ENCODE measurements around the gene RABEPK. TPM values are rescaled to one million over a fixed set of nuclear protein-coding genes. Genes with fewer than 3 reads are reported as not detected.
"Not testable (repeated sequence)": the region's sequence is repeated elsewhere in the genome, so short reads cannot be mapped to it uniquely, and the experiment has no call there.

The RABEPK gene
- total RNA-seq, 1 experiment from 2014 or later: 43.6 TPM

DNA sequence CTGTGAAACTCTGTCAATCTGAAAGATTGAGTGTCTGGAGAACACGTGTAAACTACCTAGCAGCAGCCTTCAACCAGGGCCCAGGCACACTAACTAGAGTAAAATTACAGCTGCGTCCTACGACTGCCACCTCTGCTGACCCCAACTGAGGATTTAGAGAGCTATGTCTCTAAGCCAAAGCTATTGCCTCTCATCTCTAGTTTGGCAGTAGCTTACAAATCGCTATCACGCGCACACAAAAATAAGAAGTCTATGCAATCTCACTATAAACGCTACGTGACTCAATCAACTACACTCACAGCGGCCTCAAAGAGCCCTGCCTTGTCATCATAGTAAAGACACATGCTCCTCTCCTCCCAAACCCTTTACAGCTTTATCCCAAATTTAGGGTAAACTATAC is 19.5 kb upstream of the RABEPK start:
- no peaks in the 10 kb centered on the region for H3K9me3 ChIP-seq (ENCODE audit: low read depth, low read length, poor library complexity, severe bottlenecking)
- H3K36me3 ChIP-seq (ENCODE audit: insufficient read depth, low read length, poor library complexity, severe bottlenecking): no peaks in the 10 kb centered on the region
- no peak overlapping the region for H3K4me3 ChIP-seq (ENCODE audit: low read depth, low read length, poor library complexity, severe bottlenecking)
- intact Hi-C loops (cut with micrococcal nuclease; ENCODE audit: unreplicated experiment): no loop called here
- no peak for DNase-seq (ENCODE audit: low spot score)
- H3K4me1 ChIP-seq (ENCODE audit: insufficient read depth, low read length, poor library complexity, severe bottlenecking): peaks cover 19% of the 10 kb centered on the region
- ChIA-PET CTCF (no interaction called here), POLR2A (ENCODE audit: low non-redundant PET) (no interaction called here)
- H3K27me3 ChIP-seq (replicated peaks; ENCODE audit: insufficient read depth, low read depth, low read length, poor library complexity): no peaks in the 10 kb centered on the region
- TF ChIP-seq, protein P1, sequence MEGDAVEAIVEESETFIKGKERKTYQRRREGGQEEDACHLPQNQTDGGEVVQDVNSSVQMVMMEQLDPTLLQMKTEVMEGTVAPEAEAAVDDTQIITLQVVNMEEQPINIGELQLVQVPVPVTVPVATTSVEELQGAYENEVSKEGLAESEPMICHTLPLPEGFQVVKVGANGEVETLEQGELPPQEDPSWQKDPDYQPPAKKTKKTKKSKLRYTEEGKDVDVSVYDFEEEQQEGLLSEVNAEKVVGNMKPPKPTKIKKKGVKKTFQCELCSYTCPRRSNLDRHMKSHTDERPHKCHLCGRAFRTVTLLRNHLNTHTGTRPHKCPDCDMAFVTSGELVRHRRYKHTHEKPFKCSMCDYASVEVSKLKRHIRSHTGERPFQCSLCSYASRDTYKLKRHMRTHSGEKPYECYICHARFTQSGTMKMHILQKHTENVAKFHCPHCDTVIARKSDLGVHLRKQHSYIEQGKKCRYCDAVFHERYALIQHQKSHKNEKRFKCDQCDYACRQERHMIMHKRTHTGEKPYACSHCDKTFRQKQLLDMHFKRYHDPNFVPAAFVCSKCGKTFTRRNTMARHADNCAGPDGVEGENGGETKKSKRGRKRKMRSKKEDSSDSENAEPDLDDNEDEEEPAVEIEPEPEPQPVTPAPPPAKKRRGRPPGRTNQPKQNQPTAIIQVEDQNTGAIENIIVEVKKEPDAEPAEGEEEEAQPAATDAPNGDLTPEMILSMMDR (conservative IDR thresholded peaks at IDR 0.05; ENCODE audit: low read depth, low read length): no peak
- TF ChIP-seq EZH2 (IDR thresholded peaks at IDR 0.05; ENCODE audit: borderline replicate concordance, low read depth, low read length, poor library complexity, severe bottlenecking): no peak
- no peak overlapping the region for H3K27ac ChIP-seq (ENCODE audit: low read depth, low read length, poor library complexity, severe bottlenecking)
- BruUV-seq (replicated peaks): no TSS peak

DNA sequence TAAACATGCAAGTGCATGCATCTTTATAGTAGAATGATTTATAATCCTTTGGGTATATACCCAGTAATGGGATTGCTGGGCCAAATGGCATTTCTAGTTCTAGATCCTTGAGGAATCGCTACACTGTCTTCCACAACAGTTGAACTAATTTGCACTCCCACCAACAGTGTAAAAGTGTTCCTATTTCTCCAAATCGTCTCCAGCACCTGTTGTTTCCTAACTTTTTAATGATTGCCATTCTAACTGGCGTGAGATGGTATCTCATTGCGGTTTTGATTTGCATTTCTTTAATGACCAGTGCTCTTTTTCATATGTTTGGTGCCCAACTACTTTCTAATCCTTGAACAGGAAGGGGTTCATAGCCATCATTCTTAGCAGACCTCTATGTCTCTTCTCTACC is 18.6 kb upstream of the RABEPK start:
- H3K9me3 ChIP-seq (ENCODE audit: low read depth, low read length, poor library complexity, severe bottlenecking); H3K27ac ChIP-seq (ENCODE audit: low read depth, low read length, poor library complexity, severe bottlenecking); H3K4me3 ChIP-seq (ENCODE audit: low read depth, low read length, poor library complexity, severe bottlenecking); CTCF ChIA-PET; H3K27me3 ChIP-seq (replicated peaks; ENCODE audit: insufficient read depth, low read depth, low read length, poor library complexity); H3K36me3 ChIP-seq (ENCODE audit: insufficient read depth, low read length, poor library complexity, severe bottlenecking); intact Hi-C loops (cut with micrococcal nuclease; ENCODE audit: unreplicated experiment); DNase-seq (ENCODE audit: low spot score); BruUV-seq (replicated peaks); POLR2A ChIA-PET (ENCODE audit: low non-redundant PET): not testable (repeated sequence)
- H3K4me1 ChIP-seq (ENCODE audit: insufficient read depth, low read length, poor library complexity, severe bottlenecking): peaks cover 11% of the 10 kb centered on the region

GRCh38 chr9:125183054-125183453 is 17.3 kb upstream of the RABEPK start:
- intact Hi-C loops (cut with micrococcal nuclease; ENCODE audit: unreplicated experiment): no loop called here
- no TSS peak for BruUV-seq (replicated peaks)
- H3K9me3 ChIP-seq (ENCODE audit: low read depth, low read length, poor library complexity, severe bottlenecking): no peaks in the 10 kb centered on the region
- peaks cover 6% of the 10 kb centered on the region for H3K4me1 ChIP-seq (ENCODE audit: insufficient read depth, low read length, poor library complexity, severe bottlenecking)
- POLR2A ChIA-PET (ENCODE audit: low non-redundant PET): no interaction called here
- no peaks in the 10 kb centered on the region for H3K27me3 ChIP-seq (replicated peaks; ENCODE audit: insufficient read depth, low read depth, low read length, poor library complexity)
- no peaks in the 10 kb centered on the region for H3K36me3 ChIP-seq (ENCODE audit: insufficient read depth, low read length, poor library complexity, severe bottlenecking)
- TF ChIP-seq EZH2 (IDR thresholded peaks at IDR 0.05; ENCODE audit: borderline replicate concordance, low read depth, low read length, poor library complexity, severe bottlenecking): no peak
- TF ChIP-seq, protein P1 (conservative IDR thresholded peaks at IDR 0.05; ENCODE audit: low read depth, low read length): no peak
- no peak overlapping the region for H3K4me3 ChIP-seq (ENCODE audit: low read depth, low read length, poor library complexity, severe bottlenecking)
- no peak overlapping the region for H3K27ac ChIP-seq (ENCODE audit: low read depth, low read length, poor library complexity, severe bottlenecking)
- no peak for DNase-seq (ENCODE audit: low spot score)
- CTCF ChIA-PET: no interaction called here

GRCh38 chr9:125183561-125183960 is 16.8 kb upstream of the RABEPK start:
- no peaks in the 10 kb centered on the region for H3K36me3 ChIP-seq (ENCODE audit: insufficient read depth, low read length, poor library complexity, severe bottlenecking)
- BruUV-seq (replicated peaks): no TSS peak
- H3K27ac ChIP-seq (ENCODE audit: low read depth, low read length, poor library complexity, severe bottlenecking): no peak overlapping the region
- H3K27me3 ChIP-seq (replicated peaks; ENCODE audit: insufficient read depth, low read depth, low read length, poor library complexity): no peaks in the 10 kb centered on the region
- no peak overlapping the region for H3K4me3 ChIP-seq (ENCODE audit: low read depth, low read length, poor library complexity, severe bottlenecking)
- peaks cover 10% of the 10 kb centered on the region for H3K4me1 ChIP-seq (ENCODE audit: insufficient read depth, low read length, poor library complexity, severe bottlenecking)
- ChIA-PET POLR2A (ENCODE audit: low non-redundant PET) (no interaction called here), CTCF (no interaction called here)
- no peak for TF ChIP-seq EZH2 (IDR thresholded peaks at IDR 0.05; ENCODE audit: borderline replicate concordance, low read depth, low read length, poor library complexity, severe bottlenecking)
- TF ChIP-seq, protein P1 (conservative IDR thresholded peaks at IDR 0.05; ENCODE audit: low read depth, low read length): no peak
- no peak for DNase-seq (ENCODE audit: low spot score)
- no peaks in the 10 kb centered on the region for H3K9me3 ChIP-seq (ENCODE audit: low read depth, low read length, poor library complexity, severe bottlenecking)
- intact Hi-C loops (cut with micrococcal nuclease; ENCODE audit: unreplicated experiment): no loop called here

Measured in A673 (cell line).